ENCODE measurements around the gene PTPRG. TPM values are rescaled to one million over a fixed set of nuclear protein-coding genes. Genes with fewer than 3 reads are reported as not detected.

Gene PTPRG
- total RNA-seq, 3 donors from 2014 or later (not counting 1 experiment from before 2014, with no cell fraction given) = 1.0 to 2.9 (median 2.5) TPM

DNA sequence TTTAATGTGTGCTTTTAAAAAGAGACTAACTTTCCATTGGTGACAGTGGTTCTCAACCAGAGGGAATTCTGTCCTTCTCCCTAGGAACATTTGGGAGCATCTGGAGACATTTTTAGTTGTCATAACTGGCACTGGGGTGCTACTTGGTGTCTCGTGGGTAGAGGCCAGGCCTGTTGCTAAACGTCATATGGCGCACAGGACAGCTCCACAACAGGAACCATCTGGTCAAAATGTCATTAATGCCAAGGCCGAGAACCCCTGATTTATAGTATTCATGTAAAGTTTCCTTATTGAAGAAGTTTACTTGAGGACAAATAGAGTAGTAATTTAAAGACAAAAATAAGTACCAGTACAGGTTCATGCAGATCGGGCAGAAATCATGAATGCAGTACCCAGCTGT is 647.7 kb downstream of the PTPRG start:
- H3K36me3 ChIP-seq (ENCODE audit: control insufficient read depth, insufficient read depth, low read length) = no peaks in the 10 kb centered on the region
- Mint-ChIP-seq H3K4me3 (no peak overlapping the region), H3K4me1 (no peaks in the 10 kb centered on the region), H3K9me3 (no peaks in the 10 kb centered on the region), H3K27me3 (ENCODE audit: low read depth in 2 of 2) (no peaks in the 10 kb centered on the region), H3K36me3 (no peaks in the 10 kb centered on the region), H3K27ac (no peak overlapping the region)
- H3K4me1 ChIP-seq (ENCODE audit: control insufficient read depth, insufficient read depth, low read length) = no peaks in the 10 kb centered on the region
- 39% methylated on average over 5 of the region's 5 CpGs for WGBS (ENCODE audit: insufficient coverage)
- no peak for ATAC-seq
- no peak overlapping the region for H3K27ac ChIP-seq (ENCODE audit: low read length)
- intact Hi-C loops (cut with micrococcal nuclease) = no loop called here
- no peak for TF ChIP-seq CTCF (IDR thresholded peaks at IDR 0.05)
- no peak for DNase-seq
- no peaks in the 10 kb centered on the region for H3K9me3 ChIP-seq (ENCODE audit: control insufficient read depth, insufficient read depth, low read length)
- no peaks in the 10 kb centered on the region for H3K27me3 ChIP-seq (ENCODE audit: control insufficient read depth, insufficient read depth, low read length)
- no peak overlapping the region for H3K4me3 ChIP-seq (ENCODE audit: low read length)

- Histone ChIP-seq H3K9me3 (ENCODE audit: control insufficient read depth, insufficient read depth, low read length) (no peaks in the 10 kb centered on the region), H3K27me3 (ENCODE audit: control insufficient read depth, insufficient read depth, low read length) (no peaks in the 10 kb centered on the region), H3K4me1 (ENCODE audit: control insufficient read depth, insufficient read depth, low read length) (no peaks in the 10 kb centered on the region), H3K4me3 (ENCODE audit: low read length) (no peak overlapping the region), H3K27ac (ENCODE audit: low read length) (no peak overlapping the region), H3K36me3 (ENCODE audit: control insufficient read depth, insufficient read depth, low read length) (no peaks in the 10 kb centered on the region)
- TF ChIP-seq CTCF (IDR thresholded peaks at IDR 0.05) = no peak
- no peaks in the 10 kb centered on the region for H3K27me3 Mint-ChIP-seq (ENCODE audit: low read depth in 2 of 2)
- H3K4me1 Mint-ChIP-seq = no peaks in the 10 kb centered on the region
- H3K9me3 Mint-ChIP-seq = no peaks in the 10 kb centered on the region
- ATAC-seq (no peak), DNase-seq (no peak)
- no peak overlapping the region for H3K27ac Mint-ChIP-seq
- 53% methylated on average over 3 of the region's 5 CpGs for WGBS (ENCODE audit: insufficient coverage)
- intact Hi-C loops (cut with micrococcal nuclease) = no loop called here
- H3K4me3 Mint-ChIP-seq = no peak overlapping the region
- H3K36me3 Mint-ChIP-seq = no peaks in the 10 kb centered on the region
These were observed 648.6 kb downstream of the PTPRG start for GRCh38 chr3:62210011-62210410.

DNA sequence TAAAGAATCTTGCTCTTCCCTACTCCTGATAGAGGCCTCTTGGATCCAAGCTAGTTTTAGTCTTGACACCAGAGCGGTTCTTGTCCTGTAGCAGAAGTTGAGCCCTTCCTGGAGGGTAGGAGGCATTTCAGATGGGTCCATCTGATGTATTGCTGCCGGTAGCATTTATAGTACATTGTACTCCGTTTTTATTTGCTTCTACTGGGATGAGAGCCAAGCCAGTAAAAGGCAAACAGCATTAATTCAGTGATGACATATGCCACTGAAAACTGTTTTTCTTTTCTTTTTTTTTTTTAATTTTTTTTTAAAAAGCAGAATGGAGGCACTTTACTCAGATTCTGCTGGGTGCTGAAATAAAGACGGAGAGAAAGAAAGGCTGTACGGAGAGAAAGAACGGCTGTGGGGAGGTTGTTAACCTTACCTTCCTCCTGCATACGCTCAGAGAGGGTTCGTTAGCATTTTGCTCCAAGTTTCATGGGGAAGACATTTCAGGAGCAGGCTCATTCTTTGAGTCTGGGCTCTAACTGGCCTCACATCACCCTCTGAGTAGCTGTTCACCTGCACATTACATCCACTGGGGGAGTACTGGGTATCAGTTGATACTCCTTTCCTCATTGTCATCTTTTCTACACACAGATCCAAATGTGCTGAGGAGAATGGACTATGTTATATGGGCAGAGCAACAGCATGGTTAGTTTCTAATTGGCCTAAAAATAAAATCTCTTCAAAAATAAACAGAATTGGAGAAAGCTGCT is 650.5 kb downstream of the PTPRG start:
- Mint-ChIP-seq H3K36me3 (no peaks in the 10 kb centered on the region), H3K27me3 (ENCODE audit: low read depth in 2 of 2) (no peaks in the 10 kb centered on the region), H3K9me3 (no peaks in the 10 kb centered on the region), H3K27ac (no peak overlapping the region), H3K4me3 (no peak overlapping the region), H3K4me1 (no peaks in the 10 kb centered on the region)
- H3K4me3 ChIP-seq (ENCODE audit: low read length) = no peak overlapping the region
- H3K27ac ChIP-seq (ENCODE audit: low read length) = no peak overlapping the region
- ATAC-seq = no peak
- WGBS (ENCODE audit: insufficient coverage) = 84% methylated on average over 8 of the region's 8 CpGs
- TF ChIP-seq CTCF (IDR thresholded peaks at IDR 0.05) = no peak
- intact Hi-C loops (cut with micrococcal nuclease) = no loop called here
- no peaks in the 10 kb centered on the region for H3K27me3 ChIP-seq (ENCODE audit: control insufficient read depth, insufficient read depth, low read length)
- H3K4me1 ChIP-seq (ENCODE audit: control insufficient read depth, insufficient read depth, low read length) = no peaks in the 10 kb centered on the region
- no peaks in the 10 kb centered on the region for H3K9me3 ChIP-seq (ENCODE audit: control insufficient read depth, insufficient read depth, low read length)
- no peaks in the 10 kb centered on the region for H3K36me3 ChIP-seq (ENCODE audit: control insufficient read depth, insufficient read depth, low read length)
- DNase-seq = no peak

GRCh38 chr3:62214850-62215249 is 653.5 kb downstream of the PTPRG start:
- no peak for DNase-seq
- WGBS (ENCODE audit: insufficient coverage) = 91% methylated on average over 4 of the region's 4 CpGs
- H3K4me3 ChIP-seq (ENCODE audit: low read length) = no peak overlapping the region
- no peaks in the 10 kb centered on the region for H3K27me3 ChIP-seq (ENCODE audit: control insufficient read depth, insufficient read depth, low read length)
- H3K9me3 ChIP-seq (ENCODE audit: control insufficient read depth, insufficient read depth, low read length) = no peaks in the 10 kb centered on the region
- Mint-ChIP-seq H3K4me1 (no peaks in the 10 kb centered on the region), H3K9me3 (no peaks in the 10 kb centered on the region), H3K4me3 (no peak overlapping the region), H3K36me3 (no peaks in the 10 kb centered on the region), H3K27ac (no peak overlapping the region), H3K27me3 (ENCODE audit: low read depth in 2 of 2) (no peaks in the 10 kb centered on the region)
- H3K4me1 ChIP-seq (ENCODE audit: control insufficient read depth, insufficient read depth, low read length) = no peaks in the 10 kb centered on the region
- ATAC-seq = no peak
- no peak for TF ChIP-seq CTCF (IDR thresholded peaks at IDR 0.05)
- intact Hi-C loops (cut with micrococcal nuclease) = no loop called here
- H3K27ac ChIP-seq (ENCODE audit: low read length) = no peak overlapping the region
- H3K36me3 ChIP-seq (ENCODE audit: control insufficient read depth, insufficient read depth, low read length) = no peaks in the 10 kb centered on the region

Measured in natural killer cell (primary cell).